PC-3 (cell line): ENCODE measurements around the gene SH3RF3. TPM values are rescaled to one million over a fixed set of nuclear protein-coding genes. Genes with fewer than 3 reads are reported as not detected.

Source experiments
- ATAC-seq: fragments of 200-7000 bp; cut with Tn5 transposase; 2 replicates; pipeline ENCODE4 v1.9.1; 2020; ENCODE audit warnings: mild to moderate bottlenecking, moderate library complexity
- BruUV-seq: library from RNA; stranded (reverse); fragments of 400-500 nt; replicated peaks from 2 replicates; lab custom pipeline; 2021; lab: Mats Ljungman, UMichigan
- CTCF ChIA-PET: fragments of 300-600 bp; sonication (Branson Sonifier 250); formaldehyde crosslinking; loops from one replicate; lab custom pipeline; 2022; ENCODE audit warnings: antibody characterized with exemption; lab: Charles Lee
- POLR2A ChIA-PET: fragments of 300-600 bp; sonication (Branson Sonifier 250); formaldehyde crosslinking; loops from one replicate; lab custom pipeline; 2022; ENCODE audit warnings: antibody characterized with exemption; ENCODE audit not compliant: unreplicated experiment; lab: Charles Lee
- DNase-seq: peaks from one replicate; pipeline ENCODE4 v3.0.0-alpha.2; 2015
- H2AFZ ChIP-seq: fragments of 300-600 bp; sonication (generic); 2 replicates; pipeline ENCODE4 v1.6.0; 2016; ENCODE audit warnings: antibody characterized with exemption, low read length
- H3F3A ChIP-seq: fragments of 300-600 bp; sonication (generic); one replicate; pipeline ENCODE4 v1.6.0; 2017; ENCODE audit warnings: antibody characterized with exemption, low read length, control low read depth, mild to moderate bottlenecking; ENCODE audit not compliant: unreplicated experiment
- H3K27ac ChIP-seq: fragments of 300-600 bp; sonication (generic); 2 replicates; pipeline ENCODE4 v1.5.1; 2016; ENCODE audit warnings: mild to moderate bottlenecking, low read length
- H3K27me3 ChIP-seq: fragments of 300-600 bp; sonication (generic); 2 replicates; pipeline ENCODE4 v1.6.1; 2016; ENCODE audit warnings: low read length, mixed read lengths
- H3K36me3 ChIP-seq: fragments of 300-600 bp; sonication (generic); 2 replicates; pipeline ENCODE4 v1.6.1; 2016; ENCODE audit warnings: low read depth, mixed run types, low read length, mixed read lengths
- H3K4me1 ChIP-seq: fragments of 300-600 bp; sonication (generic); 2 replicates; pipeline ENCODE4 v1.5.1; 2016; ENCODE audit warnings: low read length; ENCODE audit not compliant: insufficient read depth
- H3K4me2 ChIP-seq: fragments of 300-600 bp; sonication (generic); 2 replicates; pipeline ENCODE4 v1.6.0; 2016; ENCODE audit warnings: low read length
- H3K4me3 ChIP-seq: fragments of 300-600 bp; sonication (generic); 2 replicates; pipeline ENCODE4 v1.5.1; 2016; ENCODE audit warnings: mild to moderate bottlenecking, low read length, mixed read lengths
- H3K79me2 ChIP-seq: fragments of 300-600 bp; sonication (generic); 2 replicates; pipeline ENCODE4 v1.6.1; 2017; ENCODE audit warnings: low read length, mixed read lengths
- H3K9ac ChIP-seq: fragments of 300-600 bp; sonication (generic); 2 replicates; pipeline ENCODE4 v1.6.0; 2016; ENCODE audit warnings: mild to moderate bottlenecking, low read length
- H3K9me2 ChIP-seq: fragments of 300-600 bp; sonication (generic); replicated peaks from 2 replicates; pipeline ENCODE4 v1.6.1; 2016; ENCODE audit warnings: mixed run types, low read length, mixed read lengths
- H3K9me3 ChIP-seq: fragments of 300-600 bp; sonication (generic); 2 replicates; pipeline ENCODE4 v1.6.1; 2016; ENCODE audit warnings: low read length, mixed read lengths
- H4K20me1 ChIP-seq: fragments of 300-600 bp; sonication (generic); 2 replicates; pipeline ENCODE4 v1.6.1; 2016; ENCODE audit warnings: low read length, mixed read lengths
- CTCF ChIP-seq: fragments of 300-600 bp; sonication (generic); conservative IDR thresholded peaks from 2 replicates; pipeline ENCODE4 v1.5.1; 2017; ENCODE audit warnings: antibody characterized with exemption, low read depth, mild to moderate bottlenecking, low read length
- EZH2 ChIP-seq: fragments of 300-600 bp; sonication (generic); IDR thresholded peaks from one replicate; pipeline ENCODE4 v1.6.1; 2017; ENCODE audit warnings: antibody characterized with exemption, mild to moderate bottlenecking, low read length; ENCODE audit not compliant: unreplicated experiment
- EZH2phosphoT487 ChIP-seq: fragments of 300-600 bp; sonication (generic); IDR thresholded peaks from 2 replicates; pipeline ENCODE4 v1.6.1; 2018; ENCODE audit warnings: mild to moderate bottlenecking, antibody characterized with exemption, low read length, borderline replicate concordance
- intact Hi-C: fragments of 100-400 bp; cut with micrococcal nuclease; formaldehyde crosslinking; loops from 2 replicates; pipeline ENCODE4 v1.9.0; 2023
- total RNA-seq: library from RNA; depleted of rRNA; stranded (reverse); fragments of >200 nt; gene quantifications from 2 replicates; pipeline ENCODE4 v1.2.3, GENCODE V29; 2014

SH3RF3 gene
- total RNA-seq, 1 experiment from 2014 or later, result 11.7 TPM

- Histone ChIP-seq H4K20me1 (no peaks in the 10 kb centered on the region), H3K9me2 (no peaks in the 10 kb centered on the region), H3K4me2 (peak overlapping the region; percentile 95), H3F3A (no peaks in the 10 kb centered on the region), H3K27me3 (no peaks in the 10 kb centered on the region), H3K79me2 (peaks cover 74% of the 10 kb centered on the region), H3K9ac (no peak overlapping the region), H3K9me3 (no peaks in the 10 kb centered on the region), H3K36me3 (no peaks in the 10 kb centered on the region), H3K4me1 (peaks cover 84% of the 10 kb centered on the region), H3K27ac (peak overlapping the region; percentile 93), H3K4me3 (peak overlapping the region; percentile 66; the same call in 1 of the 2 replicates), H2AFZ (no peak overlapping the region)
- POLR2A ChIA-PET, result no interaction called here
- ATAC-seq (peak; percentile 18), DNase-seq (peak; percentile 76)
- CTCF ChIA-PET, result interaction anchor here (0.6 kb wide), 1 partner anchor 202 kb away, joined by 3 read pairs; no protein-coding TSS in a partner anchor
- BruUV-seq, result no TSS peak
- no peak for TF ChIP-seq EZH2
- 0 out of 2 replicates have a peak, but pooled peaks have one; percentile 35 for TF ChIP-seq CTCF
- TF ChIP-seq EZH2phosphoT487, result no peak
- intact Hi-C loops, result loop anchor here (2.0 to 5.0 kb wide), 4 partner anchors 17 to 206 kb away; partner anchors contain the start of gene SH3RF3
These were observed 204.6 kb downstream of the SH3RF3 start for GRCh38 chr2:109333414-109334210.

GRCh38 chr2:109335631-109336176, 206.7 kb downstream of the SH3RF3 start:
- Histone ChIP-seq H3K36me3 (no peaks in the 10 kb centered on the region), H3K9me2 (no peaks in the 10 kb centered on the region), H3K9ac (peak overlapping the region; percentile 62), H3K27me3 (no peaks in the 10 kb centered on the region), H3F3A (peaks cover 4% of the 10 kb centered on the region), H3K4me1 (peaks cover 84% of the 10 kb centered on the region), H3K9me3 (no peaks in the 10 kb centered on the region), H3K79me2 (peaks cover 71% of the 10 kb centered on the region), H4K20me1 (no peaks in the 10 kb centered on the region), H3K27ac (peak overlapping the region; percentile 78), H2AFZ (peak overlapping the region; percentile 40), H3K4me2 (peak overlapping the region; percentile 81), H3K4me3 (peak overlapping the region; percentile 57)
- DNase-seq (peak; percentile 73), ATAC-seq (peak; percentile 29)
- TF ChIP-seq CTCF, result no peak
- TF ChIP-seq EZH2, result no peak
- intact Hi-C loops, result loop anchor here (1.0 kb wide), 1 partner anchor 16 kb away; no protein-coding TSS in a partner anchor
- CTCF ChIA-PET, result no interaction called here
- no TSS peak for BruUV-seq
- POLR2A ChIA-PET, result interaction anchor here (0.7 kb wide), 1 partner anchor 90 kb away, joined by 3 read pairs; no protein-coding TSS in a partner anchor
